Measurements from ENCODE around the gene OSMR. TPM values are rescaled to one million over a fixed set of nuclear protein-coding genes. Genes with fewer than 3 reads are reported as not detected.

Gene OSMR
- total and polyA plus RNA-seq, 2 of the 13 experiments (the other 11 are each of a cell fraction or from before 2014, with no cell fraction given) = 21.3 to 86.5 TPM

DNA sequence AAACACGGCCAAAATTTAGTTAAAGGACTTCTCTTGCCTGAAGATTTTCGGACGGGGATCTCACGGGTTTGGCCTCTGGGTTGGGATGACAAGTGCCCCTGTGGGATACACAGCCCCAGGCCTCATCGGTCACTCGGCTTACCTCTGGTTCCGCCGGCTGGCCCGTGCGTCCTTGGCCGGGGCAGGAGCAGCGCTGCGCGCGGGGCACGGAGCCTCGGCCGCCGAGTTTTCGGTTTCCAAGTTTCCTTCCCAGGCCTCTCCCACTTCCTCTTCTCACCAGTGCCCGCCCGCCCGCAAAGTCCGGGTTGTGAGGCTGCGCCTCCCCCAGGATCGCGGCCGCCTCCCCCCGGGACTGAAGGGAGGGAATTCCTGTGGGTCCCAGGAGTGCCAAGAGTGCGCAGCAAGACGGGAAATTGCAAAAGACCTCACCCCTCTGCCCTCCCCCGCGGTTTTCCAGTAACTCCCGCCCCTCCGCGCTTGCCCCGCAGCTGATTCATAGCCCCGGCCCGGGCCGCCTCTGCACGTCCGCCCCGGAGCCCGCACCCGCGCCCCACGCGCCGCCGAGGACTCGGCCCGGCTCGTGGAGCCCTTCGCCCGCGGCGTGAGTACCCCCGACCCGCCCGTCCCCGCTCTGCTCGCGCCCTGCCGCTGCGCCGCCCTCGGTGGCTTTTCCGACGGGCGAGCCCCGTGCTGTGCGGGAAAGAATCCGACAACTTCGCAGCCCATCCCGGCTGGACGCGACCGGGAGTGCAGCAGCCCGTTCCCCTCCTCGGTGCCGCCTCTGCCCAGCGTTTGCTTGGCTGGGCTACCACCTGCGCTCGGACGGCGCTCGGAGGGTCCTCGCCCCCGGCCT is at the start of gene OSMR (continued):
- peak; percentile 19; the same call in 1 of the 2 replicates for TF ChIP-seq ZNF230 (CRISPR knock-in tag; IDR thresholded peaks at IDR 0.05)
- TF ChIP-seq, protein P1, sequence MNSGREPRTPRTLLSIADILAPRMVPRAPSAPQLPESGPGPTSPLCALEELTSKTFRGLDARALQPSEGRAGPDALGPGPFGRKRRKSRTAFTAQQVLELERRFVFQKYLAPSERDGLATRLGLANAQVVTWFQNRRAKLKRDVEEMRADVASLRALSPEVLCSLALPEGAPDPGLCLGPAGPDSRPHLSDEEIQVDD (CRISPR knock-in tag; IDR thresholded peaks at IDR 0.05; ENCODE audit: borderline replicate concordance) = peak; percentile 74; the same call in 1 of the 2 replicates
- TF ChIP-seq RFXAP (CRISPR knock-in tag; IDR thresholded peaks at IDR 0.05; ENCODE audit: borderline replicate concordance) = peak; percentile 73; the same call in 1 of the 2 replicates
- peak; percentile 41; the same call in 1 of the 2 replicates for TF ChIP-seq TRIM24 (CRISPR knock-in tag; IDR thresholded peaks at IDR 0.05)
- peak; percentile 40; the same call in 1 of the 2 replicates for TF ChIP-seq ZNF543 (CRISPR knock-in tag; IDR thresholded peaks at IDR 0.05)
- TF ChIP-seq CEBPG (CRISPR knock-in tag; IDR thresholded peaks at IDR 0.05) = peak; percentile 87

DNA sequence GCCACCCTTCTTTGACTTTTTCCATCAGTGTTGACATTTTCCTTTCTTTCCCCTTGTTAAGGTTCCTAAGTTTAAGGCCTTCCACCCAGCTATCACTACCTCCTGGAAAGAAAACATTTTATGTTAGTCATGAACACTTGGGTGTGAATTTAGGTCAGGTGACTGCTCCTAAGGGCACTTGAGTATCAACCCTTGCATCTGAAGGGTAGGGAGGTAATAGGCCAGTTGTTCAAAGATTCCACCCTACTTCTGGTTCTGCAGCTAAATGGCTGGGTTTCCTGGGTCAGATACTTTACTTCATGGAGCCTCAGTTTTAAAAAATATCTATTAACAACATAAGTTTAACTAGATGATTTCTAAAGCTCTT is 49.1 kb upstream of the OSMR start:
- no peaks in the 10 kb centered on the region for H4K20me1 ChIP-seq (ENCODE audit: insufficient read depth, low read length)
- POLR2A ChIA-PET = no interaction called here
- no TSS peak for BruUV-seq (replicated peaks)
- H3K79me2 ChIP-seq (ENCODE audit: insufficient read depth, low read length) = no peaks in the 10 kb centered on the region
- H3K4me1 ChIP-seq (ENCODE audit: insufficient read depth, low read length) = no peaks in the 10 kb centered on the region
- H3K9me3 ChIP-seq (ENCODE audit: low read length) = no peaks in the 10 kb centered on the region
- H3K4me3 ChIP-seq (replicated peaks in 1 of 3; ENCODE audit: insufficient read depth in 1 of 3, low read depth in 2 of 3, low read length in 3 of 3) = no peak overlapping the region
- intact Hi-C loops (cut with micrococcal nuclease; ENCODE audit: unreplicated experiment) (no loop called here), in situ Hi-C loops (cut with HindIII; ENCODE audit: extremely low pct_ligation_motif_present, low pct_unique_long_range_greater_than_20kb) (no loop called here)
- TF ChIP-seq FOXA3 (CRISPR knock-in tag; IDR thresholded peaks at IDR 0.05) (no peak), ZNF670 (CRISPR knock-in tag; IDR thresholded peaks at IDR 0.05; ENCODE audit: borderline replicate concordance) (no peak), CEBPG (CRISPR knock-in tag; IDR thresholded peaks at IDR 0.05) (no peak), ZKSCAN8 (CRISPR knock-in tag; IDR thresholded peaks at IDR 0.05; ENCODE audit: borderline replicate concordance) (no peak), SNAPC2 (CRISPR knock-in tag; IDR thresholded peaks at IDR 0.05) (no peak), KDM3A (CRISPR knock-in tag; IDR thresholded peaks at IDR 0.05; ENCODE audit: low read depth) (no peak), MATR3 (CRISPR knock-in tag; IDR thresholded peaks at IDR 0.05) (no peak), ZNF24 (IDR thresholded peaks at IDR 0.05) (no peak), NR2F1 (CRISPR knock-in tag; IDR thresholded peaks at IDR 0.05) (no peak), HDAC2 (CRISPR knock-in tag; IDR thresholded peaks at IDR 0.05) (no peak), ZNF780A (CRISPR knock-in tag; IDR thresholded peaks at IDR 0.05) (no peak), CBFB (CRISPR knock-in tag; IDR thresholded peaks at IDR 0.05) (no peak), MED13 (CRISPR knock-in tag; IDR thresholded peaks at IDR 0.05) (no peak), HMG20B (CRISPR knock-in tag; conservative IDR thresholded peaks at IDR 0.05) (no peak)
- TF ChIP-seq, protein P2, sequence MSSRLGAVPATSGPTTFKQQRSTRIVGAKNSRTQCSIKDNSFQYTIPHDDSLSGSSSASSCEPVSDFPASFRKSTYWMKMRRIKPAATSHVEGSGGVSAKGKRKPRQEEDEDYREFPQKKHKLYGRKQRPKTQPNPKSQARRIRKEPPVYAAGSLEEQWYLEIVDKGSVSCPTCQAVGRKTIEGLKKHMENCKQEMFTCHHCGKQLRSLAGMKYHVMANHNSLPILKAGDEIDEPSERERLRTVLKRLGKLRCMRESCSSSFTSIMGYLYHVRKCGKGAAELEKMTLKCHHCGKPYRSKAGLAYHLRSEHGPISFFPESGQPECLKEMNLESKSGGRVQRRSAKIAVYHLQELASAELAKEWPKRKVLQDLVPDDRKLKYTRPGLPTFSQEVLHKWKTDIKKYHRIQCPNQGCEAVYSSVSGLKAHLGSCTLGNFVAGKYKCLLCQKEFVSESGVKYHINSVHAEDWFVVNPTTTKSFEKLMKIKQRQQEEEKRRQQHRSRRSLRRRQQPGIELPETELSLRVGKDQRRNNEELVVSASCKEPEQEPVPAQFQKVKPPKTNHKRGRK (CRISPR knock-in tag; IDR thresholded peaks at IDR 0.05) = no peak
- CTCF ChIA-PET (ENCODE audit: low intra/inter-chr PET ratio, low total read pairs) = no interaction called here
- no peak overlapping the region for H3K9ac ChIP-seq (ENCODE audit: insufficient read depth, low read depth, low read length)
- H3K27me3 ChIP-seq (ENCODE audit: control insufficient read depth in 1 of 2, insufficient read depth in 2 of 2, low read length in 2 of 2) = peaks cover 0 to 8% of the 10 kb centered on the region in 2 experiments; a peak in 1 of 5 replicates
- FAIRE-seq = no peak
- H2AFZ ChIP-seq (ENCODE audit: low read length) = no peak overlapping the region
- H3K4me2 ChIP-seq (ENCODE audit: low read depth, low read length) = no peak overlapping the region
- no peak for ATAC-seq
- H3K27ac ChIP-seq (ENCODE audit: extremely low read length, insufficient read depth, low read length) = no peak overlapping the region
- H3K36me3 ChIP-seq (replicated peaks in 1 of 2; ENCODE audit: control insufficient read depth in 1 of 2, insufficient read depth in 2 of 2, low read length in 2 of 2) = no peaks in the 10 kb centered on the region
- DNase-seq (ENCODE audit: low spot score) = no peak
